ENCODE data around the gene TRIM46. TPM values are rescaled to one million over a fixed set of nuclear protein-coding genes. Genes with fewer than 3 reads are reported as not detected.

The TRIM46 gene
- total RNA-seq, 2 donors from 2014 or later, result 0.14 to 1.6 TPM

GRCh38 chr1:155175927-155176371, 2.3 kb downstream of the TRIM46 start:
- H3K9me3 ChIP-seq, result no peaks in the 10 kb centered on the region
- H3K27ac ChIP-seq, result no peak overlapping the region
- H3K4me3 ChIP-seq, result no peak overlapping the region
- 80% methylated on average over 8 of the region's 9 CpGs for WGBS
- H3K4me1 ChIP-seq (replicated peaks), result no peaks in the 10 kb centered on the region
- DNase-seq (ENCODE audit: low spot score), result no peak
- H3K27me3 ChIP-seq (replicated peaks; ENCODE audit: insufficient read depth), result peaks cover 2% of the 10 kb centered on the region
- H3K36me3 ChIP-seq, result no peaks in the 10 kb centered on the region
- no peak for TF ChIP-seq CTCF (IDR thresholded peaks at IDR 0.05)
- TF ChIP-seq POLR2A (IDR thresholded peaks at IDR 0.05), result no peak
- TF ChIP-seq POLR2AphosphoS5 (IDR thresholded peaks at IDR 0.05), result no peak
- intact Hi-C loops (cut with DNase I), result no loop called here

- H3K9me3 ChIP-seq, result no peaks in the 10 kb centered on the region
- WGBS, result 60% methylated on average over 8 of the region's 8 CpGs
- H3K4me1 ChIP-seq (replicated peaks), result no peaks in the 10 kb centered on the region
- DNase-seq (ENCODE audit: low spot score), result peak; percentile 73
- no peaks in the 10 kb centered on the region for H3K36me3 ChIP-seq
- H3K27ac ChIP-seq, result no peak overlapping the region
- intact Hi-C loops (cut with DNase I), result no loop called here
- H3K4me3 ChIP-seq, result no peak overlapping the region
- peak; percentile 78 to 95 (median 90) for TF ChIP-seq CTCF (IDR thresholded peaks at IDR 0.05)
- peak; percentile 72 for TF ChIP-seq POLR2AphosphoS5 (IDR thresholded peaks at IDR 0.05)
- no peak for TF ChIP-seq POLR2A (IDR thresholded peaks at IDR 0.05)
- H3K27me3 ChIP-seq (replicated peaks; ENCODE audit: insufficient read depth), result peaks cover 2% of the 10 kb centered on the region
Observed at GRCh38 chr1:155176544-155177071, 3.0 kb downstream of the TRIM46 start.

GRCh38 chr1:155177192-155177917, 3.7 kb downstream of the TRIM46 start:
- intact Hi-C loops (cut with DNase I), result no loop called here
- peaks cover 2% of the 10 kb centered on the region for H3K27me3 ChIP-seq (replicated peaks; ENCODE audit: insufficient read depth)
- H3K27ac ChIP-seq, result no peak overlapping the region
- no peak for TF ChIP-seq CTCF (IDR thresholded peaks at IDR 0.05)
- H3K9me3 ChIP-seq, result no peaks in the 10 kb centered on the region
- no peak for DNase-seq (ENCODE audit: low spot score)
- WGBS, result 69% methylated on average over 11 of the region's 11 CpGs
- no peak overlapping the region for H3K4me3 ChIP-seq
- no peaks in the 10 kb centered on the region for H3K4me1 ChIP-seq (replicated peaks)
- H3K36me3 ChIP-seq, result no peaks in the 10 kb centered on the region

- DNase-seq (ENCODE audit: low spot score), result no peak
- no peak for TF ChIP-seq POLR2A (IDR thresholded peaks at IDR 0.05)
- no peak for TF ChIP-seq POLR2AphosphoS5 (IDR thresholded peaks at IDR 0.05)
- no peak for TF ChIP-seq CTCF (IDR thresholded peaks at IDR 0.05)
- no peak overlapping the region for H3K27ac ChIP-seq
- no peaks in the 10 kb centered on the region for H3K36me3 ChIP-seq
- peaks cover 2% of the 10 kb centered on the region for H3K27me3 ChIP-seq (replicated peaks; ENCODE audit: insufficient read depth)
- WGBS, result 90% methylated on average over 9 of the region's 9 CpGs
- H3K4me1 ChIP-seq (replicated peaks), result no peaks in the 10 kb centered on the region
- no peaks in the 10 kb centered on the region for H3K9me3 ChIP-seq
- intact Hi-C loops (cut with DNase I), result no loop called here
- no peak overlapping the region for H3K4me3 ChIP-seq
Observed at GRCh38 chr1:155177918-155178281, 4.3 kb downstream of the TRIM46 start.

Data from prostate gland (tissue), 2 donors.